ENCODE measurements around the gene PKLR. TPM values are rescaled to one million over a fixed set of nuclear protein-coding genes. Genes with fewer than 3 reads are reported as not detected.

Gene PKLR
- total RNA-seq, 1 experiment from 2014 or later, result not detected

GRCh38 chr1:155245163-155245524 lies 56.1 kb downstream of the PKLR start:
- Mint-ChIP-seq H3K9me3 (ENCODE audit: low read depth, unreplicated experiment) (no peaks in the 10 kb centered on the region), H3K27me3 (ENCODE audit: unreplicated experiment) (no peaks in the 10 kb centered on the region), H3K4me1 (ENCODE audit: low read depth, unreplicated experiment) (peaks cover 20% of the 10 kb centered on the region), H3K36me3 (ENCODE audit: insufficient read depth, unreplicated experiment) (peaks cover 25% of the 10 kb centered on the region), H3K4me3 (ENCODE audit: low read depth, unreplicated experiment) (peak overlapping the region; percentile 69), H3K27ac (ENCODE audit: unreplicated experiment) (no peak overlapping the region)
- no peak for DNase-seq
- BruUV-seq (replicated peaks), result no TSS peak
- CTCF ChIA-PET, result interaction anchor here (1.3 kb wide), 1 partner anchor 72 kb away, joined by 4 read pairs; the partner anchor contains the start of gene KRTCAP2
- intact Hi-C loops (cut with micrococcal nuclease; ENCODE audit: unreplicated experiment), result no loop called here
- TF ChIP-seq CTCF (IDR thresholded peaks at IDR 0.05; ENCODE audit: unreplicated experiment), result no peak

- intact Hi-C loops (cut with micrococcal nuclease; ENCODE audit: unreplicated experiment), result no loop called here
- no TSS peak for BruUV-seq (replicated peaks)
- no peaks in the 10 kb centered on the region for H3K9me3 Mint-ChIP-seq (ENCODE audit: low read depth, unreplicated experiment)
Measured at GRCh38 chr1:155244368-155245162, 56.7 kb downstream of the PKLR start.

GRCh38 chr1:155242805-155243358 lies 58.4 kb downstream of the PKLR start:
- Mint-ChIP-seq H3K27me3 (ENCODE audit: unreplicated experiment) (no peaks in the 10 kb centered on the region), H3K4me1 (ENCODE audit: low read depth, unreplicated experiment) (peaks cover 20% of the 10 kb centered on the region)
- no peak for TF ChIP-seq CTCF (IDR thresholded peaks at IDR 0.05; ENCODE audit: unreplicated experiment)

More at GRCh38 chr1:155244368-155245162, 56.7 kb downstream of the PKLR start:
- Mint-ChIP-seq H3K4me3 (ENCODE audit: low read depth, unreplicated experiment) (peak overlapping the region; percentile 69), H3K27me3 (ENCODE audit: unreplicated experiment) (no peaks in the 10 kb centered on the region), H3K36me3 (ENCODE audit: insufficient read depth, unreplicated experiment) (peaks cover 28% of the 10 kb centered on the region), H3K27ac (ENCODE audit: unreplicated experiment) (peak overlapping the region; percentile 89), H3K4me1 (ENCODE audit: low read depth, unreplicated experiment) (peaks cover 20% of the 10 kb centered on the region)
- CTCF ChIA-PET, result interaction anchor here (1.0 to 1.5 kb wide), 3 partner anchors 20 to 71 kb away, joined by 4 to 5 read pairs (median 4); partner anchors contain the start of gene KRTCAP2
- TF ChIP-seq CTCF (IDR thresholded peaks at IDR 0.05; ENCODE audit: unreplicated experiment), result no peak
- peak; percentile 96 for DNase-seq

GRCh38 chr1:155241841-155242264 lies 59.4 kb downstream of the PKLR start:
- intact Hi-C loops (cut with micrococcal nuclease; ENCODE audit: unreplicated experiment), result no loop called here
- CTCF ChIA-PET, result interaction anchor here (2.4 kb wide), 1 partner anchor 9 kb away, joined by 10 read pairs; no protein-coding TSS in a partner anchor
- H3K9me3 Mint-ChIP-seq (ENCODE audit: low read depth, unreplicated experiment), result no peaks in the 10 kb centered on the region

More at GRCh38 chr1:155242805-155243358, 58.4 kb downstream of the PKLR start:
- no peak for DNase-seq
- H3K27ac Mint-ChIP-seq (ENCODE audit: unreplicated experiment), result no peak overlapping the region
- intact Hi-C loops (cut with micrococcal nuclease; ENCODE audit: unreplicated experiment), result no loop called here
- H3K9me3 Mint-ChIP-seq (ENCODE audit: low read depth, unreplicated experiment), result no peaks in the 10 kb centered on the region
- BruUV-seq (replicated peaks), result no TSS peak
- peaks cover 39% of the 10 kb centered on the region for H3K36me3 Mint-ChIP-seq (ENCODE audit: insufficient read depth, unreplicated experiment)
- CTCF ChIA-PET, result interaction anchor here (1.5 kb wide), 1 partner anchor 36 kb away, joined by 4 read pairs; no protein-coding TSS in a partner anchor
- peak overlapping the region; percentile 69 for H3K4me3 Mint-ChIP-seq (ENCODE audit: low read depth, unreplicated experiment)

More at GRCh38 chr1:155241841-155242264, 59.4 kb downstream of the PKLR start:
- peak overlapping the region; percentile 66 for H3K27ac Mint-ChIP-seq (ENCODE audit: unreplicated experiment)
- peaks cover 20% of the 10 kb centered on the region for H3K4me1 Mint-ChIP-seq (ENCODE audit: low read depth, unreplicated experiment)
- no peak overlapping the region for H3K4me3 Mint-ChIP-seq (ENCODE audit: low read depth, unreplicated experiment)
- no TSS peak for BruUV-seq (replicated peaks)
- DNase-seq, result no peak
- no peaks in the 10 kb centered on the region for H3K27me3 Mint-ChIP-seq (ENCODE audit: unreplicated experiment)
- peaks cover 39% of the 10 kb centered on the region for H3K36me3 Mint-ChIP-seq (ENCODE audit: insufficient read depth, unreplicated experiment)
- no peak for TF ChIP-seq CTCF (IDR thresholded peaks at IDR 0.05; ENCODE audit: unreplicated experiment)
